WI38 (cell line): ENCODE results near the gene FOXD4L4.
"Not testable (repeated sequence)": the region's sequence is repeated elsewhere in the genome, so short reads cannot be mapped to it uniquely, and the experiment has no call there.

Experiments used
- H3K4me3 ChIP-seq: 2 replicates; pipeline ENCODE4 v1.5.1; 2011; ENCODE audit warnings: low read depth, mild to moderate bottlenecking, control low read depth, low read length

Gene FOXD4L4

DNA sequence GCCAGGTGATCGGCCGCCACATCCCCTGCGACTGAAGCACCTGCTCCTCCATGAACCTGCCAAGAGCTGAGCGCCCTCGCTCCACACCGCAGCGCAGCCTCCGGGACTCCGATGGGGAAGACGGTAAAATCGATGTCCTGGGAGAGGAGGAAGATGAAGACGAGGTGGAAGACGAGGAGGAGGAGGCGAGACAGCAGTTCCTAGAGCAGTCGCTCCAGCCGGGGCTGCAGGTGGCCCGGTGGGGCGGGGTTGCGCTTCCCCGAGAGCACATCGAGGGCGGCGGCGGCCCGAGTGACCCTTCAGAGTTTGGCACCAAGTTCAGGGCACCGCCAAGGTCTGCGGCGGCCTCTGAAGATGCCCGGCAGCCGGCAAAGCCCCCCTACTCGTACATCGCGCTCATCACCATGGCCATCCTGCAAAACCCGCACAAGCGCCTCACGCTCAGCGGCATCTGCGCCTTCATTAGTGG is at the start of gene FOXD4L4:
Gene FOXD4L4 (plus strand): TSS at position 51 of the 469 bp plus-strand sequence. CDS start 0 bp downstream, at position 51.
- not testable (repeated sequence) for H3K4me3 ChIP-seq

DNA sequence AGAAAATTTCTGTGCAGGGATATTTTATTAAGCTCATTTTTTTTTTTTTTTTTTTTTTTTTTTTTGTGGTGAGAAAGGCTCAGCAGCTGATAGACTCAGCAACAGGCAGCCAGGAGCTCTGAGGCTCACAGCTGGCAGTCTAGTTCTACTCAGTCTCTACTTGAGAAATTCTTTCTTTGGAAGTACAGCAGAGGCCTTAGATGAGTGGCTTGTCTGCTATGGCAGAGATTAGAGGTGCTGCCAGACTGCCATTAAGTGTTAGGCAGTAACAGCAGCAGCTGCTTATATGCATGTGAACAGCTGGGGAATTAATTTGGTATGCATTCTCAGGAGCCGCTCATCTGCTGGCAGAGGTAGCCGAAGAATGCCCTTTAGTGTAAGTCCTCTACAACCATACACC is 33.4 kb upstream of the FOXD4L4 start:
- not testable (repeated sequence) for H3K4me3 ChIP-seq

DNA sequence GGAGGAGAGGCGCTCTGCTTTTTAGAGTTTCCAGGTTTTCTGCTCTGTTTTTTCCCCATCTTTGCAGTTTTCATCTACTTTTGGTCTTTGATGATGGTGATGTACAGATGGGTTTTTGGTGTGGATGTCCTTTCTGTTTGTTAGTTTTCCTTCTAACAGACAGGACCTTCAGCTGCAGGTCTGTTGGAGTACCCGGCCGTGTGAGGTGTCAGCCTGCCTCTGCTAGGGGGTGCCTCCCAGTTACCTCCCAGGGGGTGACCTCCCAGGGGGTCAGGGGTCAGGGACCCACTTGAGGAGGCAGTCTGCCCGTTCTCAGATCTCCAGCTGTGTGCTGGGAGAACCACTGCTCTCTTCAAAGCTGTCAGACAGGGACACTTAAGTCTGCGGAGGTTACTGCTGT is 22.5 kb upstream of the FOXD4L4 start:
- H3K4me3 ChIP-seq, result not testable (repeated sequence)

DNA sequence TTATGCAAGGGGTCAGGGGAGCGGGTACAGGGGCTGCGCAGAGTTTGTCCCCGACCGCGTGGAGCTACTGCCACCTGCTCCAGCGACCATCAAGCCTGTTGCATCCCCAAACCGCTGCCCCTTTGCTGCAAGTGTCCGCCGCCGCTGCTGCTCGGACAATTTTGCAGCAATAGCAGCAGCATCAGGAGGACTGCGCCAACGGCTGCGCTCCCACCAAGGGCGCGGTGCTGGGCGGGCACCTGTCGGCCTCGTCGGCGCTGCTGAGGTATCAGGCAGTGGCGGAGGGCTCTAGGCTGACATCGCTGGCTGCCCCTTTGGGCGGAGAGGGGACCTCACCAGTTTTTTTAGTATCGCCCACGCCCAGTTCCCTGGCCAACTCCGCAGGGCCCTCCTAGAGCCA is 1.2 kb downstream of the FOXD4L4 start:
- H3K4me3 ChIP-seq, result not testable (repeated sequence)
